ENCODE measurements around the gene VGLL2. TPM values are rescaled to one million over a fixed set of nuclear protein-coding genes. Genes with fewer than 3 reads are reported as not detected.
A peak's percentile ranks its signal among the peaks of the same experiment; 100 is the strongest.

VGLL2 gene
- total RNA-seq, 4 donors from 2014 or later = not detected

- H3K27me3 ChIP-seq = peaks cover 4 to 98% (median 54%) of the 10 kb centered on the region in 4 donors
- H3K4me3 ChIP-seq = peak overlapping the region; percentile 39 to 54 (median 42)
Measured at GRCh38 chr6:117270843-117271507, 5.6 kb downstream of the VGLL2 start.

GRCh38 chr6:117272032-117272866, 6.9 kb downstream of the VGLL2 start:
- Histone ChIP-seq H3K9me3 (no peaks in the 10 kb centered on the region), H3K36me3 (no peaks in the 10 kb centered on the region), H3K4me1 (peaks cover 3 to 16% (median 13%) of the 10 kb centered on the region in 4 donors), H3K27me3 (peaks cover 4 to 95% (median 43%) of the 10 kb centered on the region in 4 donors), H3K27ac (replicated peaks in 1 of 4) (no peak overlapping the region), H3K4me3 (no peak overlapping the region)
- WGBS = 10% methylated on average over 8 of the region's 8 CpGs
- DNase-seq (ENCODE audit: extremely low spot score) = no peak
- intact Hi-C loops (cut with DNase I) = no loop called here
- TF ChIP-seq CTCF (IDR thresholded peaks at IDR 0.05) = no peak

More at GRCh38 chr6:117270843-117271507, 5.6 kb downstream of the VGLL2 start:
- H3K4me1 ChIP-seq = peaks cover 9 to 24% (median 20%) of the 10 kb centered on the region in 4 donors
- no peak for TF ChIP-seq POLR2A (IDR thresholded peaks at IDR 0.05; ENCODE audit: low read depth)
- no peak for TF ChIP-seq CTCF (IDR thresholded peaks at IDR 0.05)
- no peak for TF ChIP-seq EP300 (IDR thresholded peaks at IDR 0.05)
- TF ChIP-seq POLR2AphosphoS5 (IDR thresholded peaks at IDR 0.05) = no peak
- DNase-seq (ENCODE audit: extremely low spot score) = no peak
- 11% methylated on average over 8 of the region's 48 CpGs for WGBS
- intact Hi-C loops (cut with DNase I) = no loop called here
- H3K9me3 ChIP-seq = no peaks in the 10 kb centered on the region
- no peak overlapping the region for H3K27ac ChIP-seq (replicated peaks in 1 of 4)
- H3K36me3 ChIP-seq = no peaks in the 10 kb centered on the region

GRCh38 chr6:117272891-117273290, 7.5 kb downstream of the VGLL2 start:
- no peak for DNase-seq (ENCODE audit: extremely low spot score)
- peaks cover 4 to 88% (median 37%) of the 10 kb centered on the region in 4 donors for H3K27me3 ChIP-seq
- H3K4me1 ChIP-seq = peaks cover 3 to 16% (median 13%) of the 10 kb centered on the region in 4 donors
- H3K9me3 ChIP-seq = no peaks in the 10 kb centered on the region
- intact Hi-C loops (cut with DNase I) = no loop called here
- no peak for TF ChIP-seq EP300 (IDR thresholded peaks at IDR 0.05)
- TF ChIP-seq POLR2AphosphoS5 (IDR thresholded peaks at IDR 0.05) = no peak
- TF ChIP-seq CTCF (IDR thresholded peaks at IDR 0.05) = no peak
- no peak for TF ChIP-seq POLR2A (IDR thresholded peaks at IDR 0.05; ENCODE audit: low read depth)
- H3K4me3 ChIP-seq = no peak overlapping the region
- H3K36me3 ChIP-seq = no peaks in the 10 kb centered on the region
- WGBS = 23% methylated on average over 1 of the region's 1 CpG
- H3K27ac ChIP-seq (replicated peaks in 1 of 4) = no peak overlapping the region

- 84% methylated on average over 9 of the region's 9 CpGs for WGBS
Measured at GRCh38 chr6:117275205-117275604, 9.8 kb downstream of the VGLL2 start.

More at GRCh38 chr6:117275205-117275604, 9.8 kb downstream of the VGLL2 start:
- DNase-seq (ENCODE audit: extremely low spot score) = no peak
- intact Hi-C loops (cut with DNase I) = no loop called here
- TF ChIP-seq CTCF (IDR thresholded peaks at IDR 0.05) (no peak), POLR2AphosphoS5 (IDR thresholded peaks at IDR 0.05) (no peak), EP300 (IDR thresholded peaks at IDR 0.05) (no peak), POLR2A (IDR thresholded peaks at IDR 0.05; ENCODE audit: low read depth) (no peak)
- H3K4me3 ChIP-seq = no peak overlapping the region
- peaks cover 0 to 65% (median 19%) of the 10 kb centered on the region in 4 donors for H3K27me3 ChIP-seq
- no peaks in the 10 kb centered on the region for H3K9me3 ChIP-seq
- H3K4me1 ChIP-seq = peaks cover 1 to 11% (median 8%) of the 10 kb centered on the region in 4 donors
- H3K27ac ChIP-seq (replicated peaks in 1 of 4) = no peak overlapping the region
- no peaks in the 10 kb centered on the region for H3K36me3 ChIP-seq
